ENCODE data around the gene VMP1. TPM values are rescaled to one million over a fixed set of nuclear protein-coding genes. Genes with fewer than 3 reads are reported as not detected.
A peak's percentile ranks its signal among the peaks of the same experiment; 100 is the strongest.

VMP1 gene
- total RNA-seq, 1 donor from 2014 or later, result 50.8 TPM

DNA sequence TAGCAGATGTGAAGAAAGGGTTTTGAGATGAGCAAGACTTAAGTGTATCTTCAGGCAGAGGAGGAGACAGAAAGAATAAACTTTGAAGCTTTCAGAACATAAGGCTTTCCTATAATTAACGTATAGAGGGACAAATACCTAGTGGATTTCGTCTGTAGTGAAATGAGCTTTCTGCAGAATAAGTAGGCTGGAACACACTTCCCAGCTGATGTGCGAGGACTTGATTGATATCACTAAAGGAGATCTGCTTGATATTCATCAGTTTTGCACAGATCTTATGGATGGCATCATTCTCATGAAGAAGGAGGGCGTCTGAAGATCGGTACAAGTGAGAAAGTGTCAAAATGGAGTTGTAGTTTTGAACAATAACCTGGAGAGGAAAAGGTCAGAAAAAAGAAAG, 170.5 kb downstream of the VMP1 start:
- H3K36me3 ChIP-seq, result peaks cover 86% of the 10 kb centered on the region
- no peaks in the 10 kb centered on the region for H3K9me3 ChIP-seq (replicated peaks)

DNA sequence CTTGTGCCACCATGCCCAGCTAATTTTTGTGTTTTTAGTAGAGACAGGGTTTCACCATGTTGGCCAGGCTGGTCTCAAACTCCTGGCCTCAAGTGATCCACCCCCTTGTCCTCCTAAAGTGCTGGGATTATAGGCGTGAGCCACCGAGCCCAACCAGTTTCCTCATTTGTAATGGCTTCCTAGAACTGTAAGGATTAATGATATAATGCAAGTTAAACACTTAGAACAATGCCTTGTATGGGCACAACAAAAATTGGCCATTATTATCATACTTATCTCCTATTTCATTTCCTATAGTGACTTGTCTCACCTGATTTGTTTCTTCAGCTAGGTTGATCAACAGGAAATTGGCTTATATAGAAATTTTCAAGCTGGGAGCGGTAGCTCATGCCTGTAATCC, 171.2 kb downstream of the VMP1 start:
- Histone ChIP-seq H3K9me3 (replicated peaks) (no peaks in the 10 kb centered on the region), H3K36me3 (peaks cover 90% of the 10 kb centered on the region), H3K27me3 (ENCODE audit: low read depth) (no peaks in the 10 kb centered on the region), H3K27ac (replicated peaks) (no peak overlapping the region), H3K4me1 (no peaks in the 10 kb centered on the region), H3K4me3 (no peak overlapping the region)
- intact Hi-C loops (cut with micrococcal nuclease), result no loop called here
- TF ChIP-seq, protein P1, sequence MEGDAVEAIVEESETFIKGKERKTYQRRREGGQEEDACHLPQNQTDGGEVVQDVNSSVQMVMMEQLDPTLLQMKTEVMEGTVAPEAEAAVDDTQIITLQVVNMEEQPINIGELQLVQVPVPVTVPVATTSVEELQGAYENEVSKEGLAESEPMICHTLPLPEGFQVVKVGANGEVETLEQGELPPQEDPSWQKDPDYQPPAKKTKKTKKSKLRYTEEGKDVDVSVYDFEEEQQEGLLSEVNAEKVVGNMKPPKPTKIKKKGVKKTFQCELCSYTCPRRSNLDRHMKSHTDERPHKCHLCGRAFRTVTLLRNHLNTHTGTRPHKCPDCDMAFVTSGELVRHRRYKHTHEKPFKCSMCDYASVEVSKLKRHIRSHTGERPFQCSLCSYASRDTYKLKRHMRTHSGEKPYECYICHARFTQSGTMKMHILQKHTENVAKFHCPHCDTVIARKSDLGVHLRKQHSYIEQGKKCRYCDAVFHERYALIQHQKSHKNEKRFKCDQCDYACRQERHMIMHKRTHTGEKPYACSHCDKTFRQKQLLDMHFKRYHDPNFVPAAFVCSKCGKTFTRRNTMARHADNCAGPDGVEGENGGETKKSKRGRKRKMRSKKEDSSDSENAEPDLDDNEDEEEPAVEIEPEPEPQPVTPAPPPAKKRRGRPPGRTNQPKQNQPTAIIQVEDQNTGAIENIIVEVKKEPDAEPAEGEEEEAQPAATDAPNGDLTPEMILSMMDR (IDR thresholded peaks at IDR 0.05; ENCODE audit: borderline replicate concordance), result no peak
- no peak for DNase-seq

More for the DNA sequence above, 170.5 kb downstream of the VMP1 start:
- TF ChIP-seq, protein P1 (IDR thresholded peaks at IDR 0.05; ENCODE audit: borderline replicate concordance), result no peak
- Histone ChIP-seq H3K27ac (replicated peaks) (no peak overlapping the region), H3K27me3 (ENCODE audit: low read depth) (no peaks in the 10 kb centered on the region), H3K4me1 (no peaks in the 10 kb centered on the region), H3K4me3 (no peak overlapping the region)
- no peak for DNase-seq
- intact Hi-C loops (cut with micrococcal nuclease), result no loop called here

DNA sequence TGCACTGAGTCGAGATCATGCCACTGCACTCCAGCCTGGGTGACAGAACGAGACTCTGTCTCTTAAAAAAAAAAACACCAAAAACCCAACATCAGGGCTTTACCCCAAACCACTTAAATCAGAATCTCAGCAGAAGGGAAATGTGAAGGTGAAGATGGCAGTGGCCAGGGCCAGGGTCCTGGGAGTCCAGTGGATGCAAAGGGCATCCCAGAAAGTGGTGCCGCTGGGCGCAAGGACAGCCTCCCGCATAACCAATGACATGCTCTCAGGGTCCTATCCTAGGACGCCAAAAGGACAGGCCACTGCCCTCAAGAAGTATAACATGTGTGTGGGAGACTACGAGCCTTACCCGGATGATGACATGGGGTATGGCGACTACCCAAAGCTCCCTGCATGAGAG, 177.4 kb downstream of the VMP1 start:
- TF ChIP-seq, protein P1 (IDR thresholded peaks at IDR 0.05; ENCODE audit: borderline replicate concordance), result no peak
- intact Hi-C loops (cut with micrococcal nuclease), result no loop called here
- no peaks in the 10 kb centered on the region for H3K4me1 ChIP-seq
- H3K4me3 ChIP-seq, result no peak overlapping the region
- no peak overlapping the region for H3K27ac ChIP-seq (replicated peaks)
- H3K27me3 ChIP-seq (ENCODE audit: low read depth), result no peaks in the 10 kb centered on the region
- H3K9me3 ChIP-seq (replicated peaks), result no peaks in the 10 kb centered on the region
- peaks cover 71% of the 10 kb centered on the region for H3K36me3 ChIP-seq
- DNase-seq, result no peak

DNA sequence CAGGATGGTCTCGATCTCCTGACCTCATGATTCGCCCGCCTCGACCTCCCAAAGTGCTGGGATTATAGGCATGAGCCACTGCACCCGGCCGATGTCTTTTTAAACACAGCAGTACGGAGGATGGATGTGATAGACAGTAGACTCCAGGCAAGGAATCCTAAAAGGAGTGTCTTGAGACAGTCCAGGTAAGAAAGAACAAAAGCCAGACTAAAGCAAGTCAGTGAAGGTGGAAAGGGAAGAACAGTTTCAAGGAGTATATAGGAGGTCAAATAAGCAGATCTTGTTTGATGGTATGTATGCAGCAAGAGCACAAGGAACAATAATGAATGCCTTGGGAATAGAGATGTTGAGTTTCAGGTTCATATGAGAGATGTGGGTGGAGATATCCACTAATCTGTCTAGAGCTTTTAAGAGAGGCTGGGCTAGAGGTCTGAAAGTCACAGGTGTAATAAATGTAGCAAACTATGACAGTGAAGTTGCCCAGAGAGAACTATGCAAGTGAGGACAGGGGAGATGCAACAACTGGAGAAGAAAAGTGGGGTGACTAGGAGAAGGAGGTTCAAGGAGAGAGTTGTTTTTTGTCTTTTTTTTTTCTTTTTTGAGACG, 180.8 kb downstream of the VMP1 start:
- Histone ChIP-seq H3K27me3 (ENCODE audit: low read depth) (no peaks in the 10 kb centered on the region), H3K4me3 (no peak overlapping the region), H3K36me3 (peaks cover 45% of the 10 kb centered on the region), H3K27ac (replicated peaks) (no peak overlapping the region), H3K4me1 (peaks cover 23% of the 10 kb centered on the region), H3K9me3 (replicated peaks) (no peaks in the 10 kb centered on the region)
- intact Hi-C loops (cut with micrococcal nuclease), result no loop called here
- no peak for DNase-seq
- TF ChIP-seq, protein P1 (IDR thresholded peaks at IDR 0.05; ENCODE audit: borderline replicate concordance), result no peak

DNA sequence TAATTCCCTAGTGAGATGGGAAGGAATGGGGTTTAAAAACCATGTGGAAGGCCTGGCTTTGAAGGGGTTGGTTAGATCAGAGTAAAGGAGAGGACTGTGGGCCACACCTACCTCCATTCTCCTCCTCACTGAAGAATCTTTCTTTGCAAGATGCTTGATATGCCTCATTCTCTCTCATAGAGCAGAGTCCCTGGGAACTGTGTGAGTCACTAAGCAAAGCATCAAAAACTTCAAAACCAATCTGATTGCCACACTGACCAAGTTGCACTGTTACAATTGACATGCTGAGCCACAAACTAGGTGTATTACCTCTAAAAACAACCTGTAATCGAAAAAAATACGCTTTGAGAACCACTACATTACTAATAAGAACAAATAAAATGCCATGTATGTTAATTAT, 183.3 kb downstream of the VMP1 start:
- intact Hi-C loops (cut with micrococcal nuclease), result no loop called here
- H3K36me3 ChIP-seq, result peaks cover 21% of the 10 kb centered on the region
- H3K9me3 ChIP-seq (replicated peaks), result no peaks in the 10 kb centered on the region
- no peak overlapping the region for H3K4me3 ChIP-seq
- TF ChIP-seq, protein P1 (IDR thresholded peaks at IDR 0.05; ENCODE audit: borderline replicate concordance), result no peak
- H3K27me3 ChIP-seq (ENCODE audit: low read depth), result no peaks in the 10 kb centered on the region
- peaks cover 42% of the 10 kb centered on the region for H3K4me1 ChIP-seq
- H3K27ac ChIP-seq (replicated peaks), result no peak overlapping the region
- no peak for DNase-seq

Small RNAs within 50 kb of the gene (microRNA-seq; reads per million reads assigned to microRNA genes)
- gene MIR21, result 55,459 reads per million, percentile 99 among the genes with 10 or more reads in this experiment

Other genes with a start within 250 kb of the VMP1 start
- 17.0 TPM for gene DHX40, start 142.0 kb upstream of the VMP1 start, total RNA-seq
- gene CLTC, start 87.8 kb upstream of the VMP1 start, total RNA-seq, result 162 TPM
- gene PTRH2, start 224 bp upstream of the VMP1 start, total RNA-seq, result 10.9 TPM
- 7.8 TPM for gene TUBD1, start 185.3 kb downstream of the VMP1 start, total RNA-seq
- gene RPS6KB1, start 185.5 kb downstream of the VMP1 start, total RNA-seq, result 20.3 TPM

All from left ventricle myocardium inferior (tissue), 1 donor.